K562 (cell line): ENCODE data around the gene CNOT6L. TPM values are rescaled to one million over a fixed set of nuclear protein-coding genes. Genes with fewer than 3 reads are reported as not detected.

ENCODE experiments used
- ATAC-seq: fragments of 200-7000 bp; cut with Tn5 transposase; 3 replicates; pipeline ENCODE4 v1.9.1; 2020; ENCODE audit warnings: moderate library complexity
- BruUV-seq: library from RNA; stranded (reverse); fragments of 400-500 nt; replicated peaks from 2 replicates; lab custom pipeline; 2021; lab: Mats Ljungman, UMichigan
- CTCF ChIA-PET: fragments of 300-600 bp; formaldehyde crosslinking; extraction: SDS; loops from one replicate; lab custom pipeline; 2021; ENCODE audit warnings: low intra/inter-chr PET ratio; lab: Yijun Ruan, JAX
- POLR2A ChIA-PET: fragments of 300-600, 350-650 bp; sonication (Branson Sonifier 250); formaldehyde crosslinking; extraction: SDS; loops from one replicate; lab custom pipeline; 2021; ENCODE audit warnings: antibody characterized with exemption, inconsistent platforms; lab: Yijun Ruan, JAX
- DNase-seq, 4 experiments: peaks; one replicate each; pipeline versions ENCODE4 v3.0.0 to v3.0.0-alpha.2; 2011 to 2018; ENCODE audit warnings: low spot score in 3 of 4, mixed read lengths in 3 of 4; ENCODE audit errors: extremely low read depth in 1 of 4
- FAIRE-seq: peaks from 2 replicates; lab custom pipeline; 2011; peaks lifted over from hg19 to GRCh38; lab: Jason Lieb, UNC
- H2AFZ ChIP-seq: 2 replicates; pipeline ENCODE4 v1.6.0; 2011; ENCODE audit warnings: low read depth, low read length, control low read depth, inconsistent platforms
- H3K27ac ChIP-seq: fragments of 200-600 bp; 3 replicates; pipeline ENCODE4 v1.8.0; 2011; ENCODE audit warnings: low read depth, mild to moderate bottlenecking, control low read depth, inconsistent platforms, low read length, moderate library complexity, mixed read lengths; ENCODE audit errors: extremely low read depth
- H3K27me3 ChIP-seq, 2 experiments: fragments of 300-600 bp in 1 of 2; 2 replicates in 1 of 2; 3 replicates in 1 of 2; pipeline versions ENCODE4 v1.6.0 to v1.8.0; 2011; ENCODE audit warnings: inconsistent platforms in 2 of 2, low read length in 2 of 2, mild to moderate bottlenecking in 1 of 2, mixed read lengths in 1 of 2, moderate library complexity in 1 of 2; ENCODE audit not compliant: control insufficient read depth in 2 of 2, insufficient read depth in 2 of 2
- H3K36me3 ChIP-seq: fragments of 300-600 bp; 3 replicates; pipeline ENCODE4 v1.8.0; 2011; ENCODE audit warnings: mild to moderate bottlenecking, low read length, inconsistent platforms; ENCODE audit not compliant: control insufficient read depth, insufficient read depth
- H3K4me1 ChIP-seq, 2 experiments: fragments of 200-600 bp in 1 of 2; replicated peaks in 1 of 2; 2 replicates in 1 of 2; 3 replicates in 1 of 2; pipeline versions ENCODE4 v1.5.1 to v1.8.0; 2011; ENCODE audit warnings: inconsistent platforms in 2 of 2, low read length in 2 of 2, mild to moderate bottlenecking in 1 of 2, mixed read lengths in 1 of 2, moderate library complexity in 1 of 2; ENCODE audit not compliant: control insufficient read depth in 2 of 2, insufficient read depth in 2 of 2
- H3K4me2 ChIP-seq: 2 replicates; pipeline ENCODE4 v1.6.1; 2011; ENCODE audit warnings: low read length, control low read depth, inconsistent platforms, mixed read lengths; ENCODE audit not compliant: insufficient read depth
- H3K4me3 ChIP-seq: fragments of 200-600 bp; sonication (generic), shearing (Covaris generic); 2 replicates; pipeline ENCODE4 v1.5.1; 2016; ENCODE audit warnings: control low read depth, inconsistent platforms
- H3K79me2 ChIP-seq: fragments of 200-600 bp; 3 replicates; pipeline ENCODE4 v1.8.0; 2011; ENCODE audit warnings: low read length, inconsistent platforms; ENCODE audit not compliant: control insufficient read depth, insufficient read depth
- H3K9ac ChIP-seq, 2 experiments: 2 replicates each; pipeline versions ENCODE4 v1.6.0 to v1.6.1; 2011; ENCODE audit warnings: low read depth in 2 of 2, low read length in 2 of 2, control low read depth in 1 of 2, inconsistent platforms in 1 of 2, mild to moderate bottlenecking in 1 of 2, mixed read lengths in 1 of 2; ENCODE audit not compliant: insufficient read depth in 1 of 2
- H3K9me1 ChIP-seq: one replicate; pipeline ENCODE4 v1.6.0; 2011; ENCODE audit warnings: inconsistent platforms, mild to moderate bottlenecking, low read length, moderate library complexity; ENCODE audit not compliant: control insufficient read depth, insufficient read depth
- H3K9me3 ChIP-seq: replicated peaks from 2 replicates; pipeline ENCODE4 v1.5.1; 2011; ENCODE audit warnings: low read depth, low read length, inconsistent platforms; ENCODE audit not compliant: control insufficient read depth, insufficient read depth
- H4K20me1 ChIP-seq: replicated peaks from 2 replicates; pipeline ENCODE4 v1.6.1; 2011; ENCODE audit warnings: low read length, inconsistent platforms, mixed read lengths; ENCODE audit not compliant: control insufficient read depth, insufficient read depth
- BRD4 ChIP-seq: fragments of 200-600 bp; sonication (generic); IDR thresholded peaks from 2 replicates; pipeline ENCODE4 v1.6.1; 2017; ENCODE audit warnings: inconsistent platforms
- MLLT1 ChIP-seq, 2 experiments: fragments of 450-650 bp; IDR thresholded peaks; 2 replicates each; pipeline ENCODE4 v1.6.1; 2016
- NCOA1 ChIP-seq: fragments of 450-650 bp; IDR thresholded peaks from 2 replicates; pipeline ENCODE4 v1.6.1; 2016; ENCODE audit warnings: low read depth
- SPI1 ChIP-seq: IDR thresholded peaks from 2 replicates; pipeline ENCODE4 v1.6.1; 2011; ENCODE audit warnings: low read depth, low read length, control low read depth, borderline replicate concordance
- TRIM24 ChIP-seq, 2 experiments: fragments of 450-650 bp; IDR thresholded peaks; 2 replicates each; pipeline ENCODE4 v1.6.1; 2016
- ZC3H11A ChIP-seq: IDR thresholded peaks from 2 replicates; pipeline ENCODE4 v1.6.1; 2012; ENCODE audit warnings: low read depth, low read length, improper control_type of control experiment
- WGBS: fragments of 100-300 bp; shearing (Covaris generic); methylation state at CpG from one replicate; pipeline ENCODE4 v1.1.6; 2016; ENCODE audit warnings: low coverage, mixed read lengths; ENCODE audit not compliant: insufficient coverage; ENCODE audit errors: missing lambda C conversion rate; 5-methylcytosine and 5-hydroxymethylcytosine counted together
- in situ Hi-C: fragments of 300-500 bp; cut with MboI; formaldehyde crosslinking; loops from 4 replicates; pipeline ENCODE4 v1.15.0; 2018; ENCODE audit warnings: inconsistent platforms, mixed read lengths
- intact Hi-C: fragments of 100-400 bp; cut with micrococcal nuclease; formaldehyde crosslinking; loops from 2 replicates; pipeline ENCODE4 v1.14.2; 2022
- polyA plus RNA-seq, 8 experiments: library from polyadenylated mRNA; depleted of rRNA in 4 of 8; stranded (reverse) in 5 of 8; unstranded in 3 of 8; fragments of >200 nt; fragmentation: Nextera tagmentation in 2 of 8; fragmentation: Illumina TruSeq in 1 of 8; extraction: Ambion mirVana in 2 of 8; extraction: Trizol in 1 of 8; gene quantifications; 2 replicates each; pipeline versions ENCODE4 v1.2.1 to v1.2.3, GENCODE V29; 2011 to 2014; ENCODE audit warnings: inconsistent platforms in 1 of 8, missing spikeins in 1 of 8
- total RNA-seq, 7 experiments: library from RNA; depleted of rRNA in 6 of 7; stranded (reverse); fragments of >200 nt in 6 of 7; fragmentation: Illumina TruSeq in 2 of 7; extraction: Trizol in 2 of 7; gene quantifications; 2 replicates each; pipeline versions ENCODE4 v1.2.1 to v1.2.3, GENCODE V29; 2011 to 2021; ENCODE audit warnings: low replicate concordance in 1 of 7
- TF ChIP-seq, protein P1 (sequence below): sonication (generic); formaldehyde crosslinking; IDR thresholded peaks from 2 replicates; pipeline ENCODE4 v1.9.0; 2022; ENCODE audit warnings: mild to moderate bottlenecking, missing genetic modification reagents

Gene CNOT6L
- total and polyA plus RNA-seq, 9 of the 15 experiments (the other 6 are each of a cell fraction or from before 2014, with no cell fraction given) = 3.7 to 27.9 (median 6.5) TPM

GRCh38 chr4:77795326-77795725, 23.8 kb downstream of the CNOT6L start:
- Histone ChIP-seq H3K27me3 (no peaks in the 10 kb centered on the region), H3K9me3 (no peaks in the 10 kb centered on the region; the same call in 1 of the 2 replicates), H3K27ac (no peak overlapping the region), H3K79me2 (peaks cover 65% of the 10 kb centered on the region), H2AFZ (no peak overlapping the region), H3K9me1 (no peaks in the 10 kb centered on the region), H3K36me3 (no peaks in the 10 kb centered on the region), H3K4me2 (no peak overlapping the region), H3K4me3 (no peak overlapping the region), H3K9ac (no peak overlapping the region), H3K4me1 (no peaks in the 10 kb centered on the region; a peak in 2 of 5 replicates), H4K20me1 (no peaks in the 10 kb centered on the region)
- intact Hi-C loops = no loop called here
- ATAC-seq (peak; percentile 29; the same call in 1 of the 3 replicates), DNase-seq (no peak), FAIRE-seq (no peak)
- TF ChIP-seq SPI1 (peak; percentile 36; the same call in 1 of the 2 replicates), NCOA1 (no peak)
- in situ Hi-C loops = no loop called here
- CTCF ChIA-PET = interaction anchor here (0.6 kb wide), 1 partner anchor 204 kb away, joined by 5 read pairs; no protein-coding TSS in a partner anchor
- BruUV-seq = no TSS peak
- WGBS = 73% methylated on average over 1 of the region's 1 CpG
- POLR2A ChIA-PET = no interaction called here

DNA sequence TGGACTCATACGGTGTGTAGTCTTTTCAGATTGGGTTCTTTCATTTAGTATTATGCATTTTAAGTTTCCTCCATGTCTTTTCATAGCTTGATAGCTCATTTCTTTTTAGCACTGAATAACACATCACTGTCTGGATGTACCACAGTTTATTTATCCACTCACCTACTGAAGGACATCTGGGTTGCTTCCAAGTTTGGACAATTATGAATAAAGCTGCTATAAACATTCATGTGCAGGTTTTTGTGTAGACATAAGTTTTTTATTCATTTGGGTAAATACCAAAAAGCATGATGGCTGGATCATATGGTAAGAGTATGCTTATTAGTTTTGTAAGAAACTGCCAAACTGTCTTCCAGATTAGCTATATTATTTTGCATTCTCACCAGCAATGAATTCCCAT, 29.0 kb downstream of the CNOT6L start:
- in situ Hi-C loops = no loop called here
- no peak for DNase-seq
- H3K27ac ChIP-seq = no peak overlapping the region
- intact Hi-C loops = no loop called here
- H3K79me2 ChIP-seq = peaks cover 32% of the 10 kb centered on the region
- no peak overlapping the region for H3K9ac ChIP-seq
- no peaks in the 10 kb centered on the region for H4K20me1 ChIP-seq
- FAIRE-seq = no peak
- no TSS peak for BruUV-seq
- POLR2A ChIA-PET = interaction anchor here (0.5 to 0.6 kb wide), 3 partner anchors 9 to 122 kb away, joined by 3 to 4 read pairs (median 4); no protein-coding TSS in a partner anchor
- H3K4me2 ChIP-seq = no peak overlapping the region
- TF ChIP-seq ZC3H11A (no peak), TRIM24 (IDR thresholded peaks at IDR 0.05) (no peak), MLLT1 (IDR thresholded peaks at IDR 0.05) (no peak), BRD4 (no peak)
- TF ChIP-seq, protein P1, sequence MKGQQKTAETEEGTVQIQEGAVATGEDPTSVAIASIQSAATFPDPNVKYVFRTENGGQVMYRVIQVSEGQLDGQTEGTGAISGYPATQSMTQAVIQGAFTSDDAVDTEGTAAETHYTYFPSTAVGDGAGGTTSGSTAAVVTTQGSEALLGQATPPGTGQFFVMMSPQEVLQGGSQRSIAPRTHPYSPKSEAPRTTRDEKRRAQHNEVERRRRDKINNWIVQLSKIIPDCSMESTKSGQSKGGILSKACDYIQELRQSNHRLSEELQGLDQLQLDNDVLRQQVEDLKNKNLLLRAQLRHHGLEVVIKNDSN = no peak
- no peak overlapping the region for H3K4me3 ChIP-seq
- H3K4me1 ChIP-seq = no peaks in the 10 kb centered on the region; a peak in 1 of 5 replicates
- no peaks in the 10 kb centered on the region for H3K9me1 ChIP-seq
- no peaks in the 10 kb centered on the region for H3K27me3 ChIP-seq
- 60% methylated on average over 1 of the region's 1 CpG for WGBS
- no peaks in the 10 kb centered on the region for H3K9me3 ChIP-seq
- no peak overlapping the region for H2AFZ ChIP-seq
- CTCF ChIA-PET = no interaction called here
- no peak for ATAC-seq
- no peaks in the 10 kb centered on the region for H3K36me3 ChIP-seq
